Measurements from ENCODE around the gene OSBPL8.
A peak's percentile ranks its signal among the peaks of the same experiment; 100 is the strongest.
"Not testable (repeated sequence)": the region's sequence is repeated elsewhere in the genome, so short reads cannot be mapped to it uniquely, and the experiment has no call there.

Gene OSBPL8

GRCh38 chr12:76368230-76368629, 191.3 kb downstream of the OSBPL8 start:
- TF ChIP-seq, protein P1, sequence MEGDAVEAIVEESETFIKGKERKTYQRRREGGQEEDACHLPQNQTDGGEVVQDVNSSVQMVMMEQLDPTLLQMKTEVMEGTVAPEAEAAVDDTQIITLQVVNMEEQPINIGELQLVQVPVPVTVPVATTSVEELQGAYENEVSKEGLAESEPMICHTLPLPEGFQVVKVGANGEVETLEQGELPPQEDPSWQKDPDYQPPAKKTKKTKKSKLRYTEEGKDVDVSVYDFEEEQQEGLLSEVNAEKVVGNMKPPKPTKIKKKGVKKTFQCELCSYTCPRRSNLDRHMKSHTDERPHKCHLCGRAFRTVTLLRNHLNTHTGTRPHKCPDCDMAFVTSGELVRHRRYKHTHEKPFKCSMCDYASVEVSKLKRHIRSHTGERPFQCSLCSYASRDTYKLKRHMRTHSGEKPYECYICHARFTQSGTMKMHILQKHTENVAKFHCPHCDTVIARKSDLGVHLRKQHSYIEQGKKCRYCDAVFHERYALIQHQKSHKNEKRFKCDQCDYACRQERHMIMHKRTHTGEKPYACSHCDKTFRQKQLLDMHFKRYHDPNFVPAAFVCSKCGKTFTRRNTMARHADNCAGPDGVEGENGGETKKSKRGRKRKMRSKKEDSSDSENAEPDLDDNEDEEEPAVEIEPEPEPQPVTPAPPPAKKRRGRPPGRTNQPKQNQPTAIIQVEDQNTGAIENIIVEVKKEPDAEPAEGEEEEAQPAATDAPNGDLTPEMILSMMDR (IDR thresholded peaks at IDR 0.05): no peak
- no peak for TF ChIP-seq ZFX (IDR thresholded peaks at IDR 0.05; ENCODE audit: borderline replicate concordance)
- H3K27ac ChIP-seq: no peak overlapping the region

GRCh38 chr12:76366163-76366562, 193.4 kb downstream of the OSBPL8 start:
- no peak overlapping the region for H3K27ac ChIP-seq
- no peak for TF ChIP-seq ZFX (IDR thresholded peaks at IDR 0.05; ENCODE audit: borderline replicate concordance)
- TF ChIP-seq, protein P1 (IDR thresholded peaks at IDR 0.05): no peak

- not testable (repeated sequence) for H3K27ac ChIP-seq
These were observed 195.4 kb downstream of the OSBPL8 start for GRCh38 chr12:76364131-76364530.

DNA sequence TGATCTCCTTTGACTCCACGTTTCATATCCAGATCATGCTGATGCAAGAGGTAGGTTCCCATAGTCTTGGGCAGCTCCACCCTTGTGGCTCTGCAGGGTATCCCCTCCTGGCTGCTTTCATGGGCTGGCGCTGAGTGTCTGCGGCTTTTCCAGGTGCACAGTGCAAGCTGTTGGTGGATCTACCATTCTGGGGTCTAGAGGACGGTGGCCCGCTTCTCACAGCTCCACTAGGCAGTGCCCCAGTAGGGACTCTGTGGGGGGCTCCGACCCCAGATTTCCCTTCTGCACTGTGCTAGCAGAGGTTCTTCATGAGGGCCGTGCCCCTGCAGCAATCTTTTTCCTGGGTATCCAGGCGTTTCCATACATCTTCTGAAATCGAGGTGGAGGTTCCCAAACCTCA, 199.3 kb downstream of the OSBPL8 start:
- no peak overlapping the region for H3K27ac ChIP-seq
- TF ChIP-seq ZFX (IDR thresholded peaks at IDR 0.05; ENCODE audit: borderline replicate concordance): no peak
- TF ChIP-seq, protein P1 (IDR thresholded peaks at IDR 0.05): no peak

- no peak overlapping the region for H3K27ac ChIP-seq
- TF ChIP-seq, protein P1 (IDR thresholded peaks at IDR 0.05): no peak
- TF ChIP-seq ZFX (IDR thresholded peaks at IDR 0.05; ENCODE audit: borderline replicate concordance): no peak
These were observed 203.5 kb downstream of the OSBPL8 start for GRCh38 chr12:76356071-76356470.

DNA sequence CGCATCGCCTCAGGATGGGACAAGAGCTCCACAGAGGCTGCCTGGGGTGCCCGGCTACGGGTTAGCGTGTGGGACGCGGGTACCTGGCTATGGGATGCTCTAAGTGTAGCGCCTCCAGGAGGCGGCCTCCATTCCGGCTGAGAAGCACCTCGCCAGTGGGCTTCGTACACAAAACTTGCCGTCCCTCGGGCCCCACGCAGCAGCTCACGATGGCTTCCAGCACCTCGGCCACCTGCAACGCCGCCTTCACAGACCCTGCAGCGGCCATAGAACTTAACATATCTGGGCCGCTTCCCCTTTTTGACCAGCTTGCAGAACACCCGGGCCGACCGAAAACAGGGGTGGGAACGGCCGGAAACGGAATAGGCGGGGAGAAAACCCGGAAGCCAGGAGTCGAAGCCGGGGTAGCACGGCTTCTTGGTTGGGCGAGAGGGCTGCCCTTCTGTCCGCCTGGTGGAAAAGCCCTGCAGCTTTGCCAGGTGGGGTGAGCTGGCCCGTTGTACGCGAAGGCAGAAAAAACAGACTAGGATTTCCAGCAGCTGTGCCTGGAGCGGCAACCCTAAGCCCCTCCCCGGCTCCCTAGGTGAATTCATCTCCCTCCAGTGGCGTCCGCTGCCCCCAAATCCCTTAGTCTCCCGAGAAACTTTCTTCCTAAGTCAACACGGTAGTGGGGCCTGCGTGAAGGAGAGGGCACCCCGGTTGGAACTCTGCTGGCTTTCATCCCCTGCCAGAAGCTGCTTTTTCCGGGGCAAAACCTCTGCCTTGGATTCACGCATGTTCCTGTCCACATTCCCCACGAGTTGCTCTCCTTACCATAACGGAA, 211.3 kb downstream of the OSBPL8 start, which contains the start of gene BBS10:
TSS of gene BBS10 (minus strand) at position 337 of the 823 bp plus-strand sequence. CDS start at position 280, 57 bp downstream.
- peak within 1 kb of the TSS; percentile 73 for H3K27ac ChIP-seq
- TF ChIP-seq ZFX (IDR thresholded peaks at IDR 0.05; ENCODE audit: borderline replicate concordance): no peak
- TF ChIP-seq, protein P1 (IDR thresholded peaks at IDR 0.05): peak; percentile 83

GRCh38 chr12:76346798-76347420, 212.7 kb downstream of the OSBPL8 start:
- H3K27ac ChIP-seq: peak overlapping the region; percentile 73

More at GRCh38 chr12:76346798-76347420, 212.7 kb downstream of the OSBPL8 start:
- no peak for TF ChIP-seq ZFX (IDR thresholded peaks at IDR 0.05; ENCODE audit: borderline replicate concordance)
- TF ChIP-seq, protein P1 (IDR thresholded peaks at IDR 0.05): no peak

Data from 22Rv1 (cell line).